Upper lobe of right lung (tissue), 1 donor: Measurements from ENCODE around the gene PDE6A. TPM values are rescaled to one million over a fixed set of nuclear protein-coding genes. Genes with fewer than 3 reads are reported as not detected.
A peak's percentile ranks its signal among the peaks of the same experiment; 100 is the strongest.
"Not testable (repeated sequence)": the region's sequence is repeated elsewhere in the genome, so short reads cannot be mapped to it uniquely, and the experiment has no call there.

ENCODE experiments used
- ATAC-seq: fragments of 200-7000 bp; cut with Tn5 transposase; one replicate; pipeline ENCODE4 v1.9.1; 2020; ENCODE audit warnings: mild to moderate bottlenecking, moderate library complexity
- DNase-seq: peaks from one replicate; pipeline ENCODE4 v3.0.0-alpha.2; 2020
- H3K27ac ChIP-seq: fragments of 200-600 bp; one replicate; pipeline ENCODE4 v1.8.0; 2022
- H3K27me3 ChIP-seq: fragments of 200-600 bp; one replicate; pipeline ENCODE4 v1.8.0; 2022; ENCODE audit warnings: mild to moderate bottlenecking
- H3K36me3 ChIP-seq: fragments of 200-600 bp; one replicate; pipeline ENCODE4 v1.8.0; 2022
- H3K4me1 ChIP-seq: fragments of 200-600 bp; one replicate; pipeline ENCODE4 v1.8.0; 2022
- H3K4me3 ChIP-seq: fragments of 200-600 bp; one replicate; pipeline ENCODE4 v1.8.0; 2022; ENCODE audit warnings: mild to moderate bottlenecking
- H3K9me3 ChIP-seq: fragments of 200-600 bp; one replicate; pipeline ENCODE4 v1.8.0; 2022
- CTCF ChIP-seq: fragments of 200-600 bp; IDR thresholded peaks from one replicate; pipeline ENCODE4 v1.8.0; 2022; ENCODE audit warnings: antibody characterized with exemption
- intact Hi-C: fragments of 100-400 bp; cut with DNase I; formaldehyde crosslinking; loops from one replicate; pipeline ENCODE4 v1.11.0; 2022
- total RNA-seq: library from RNA; stranded (reverse); fragmentation: NEBNext Ultra II Directional; extraction: Animal tissue kit (Norgen Biotek cat#: 25700); gene quantifications from one replicate; pipeline ENCODE4 v1.2.1, GENCODE V29; 2021
- donor health status: DM: no; HTN: yes; CAD: no; lungs with severe emphysema.

PDE6A gene
- total RNA-seq, 1 donor from 2014 or later, result 0.09 TPM

- ATAC-seq (no peak), DNase-seq (no peak)
- Histone ChIP-seq H3K27me3 (no peaks in the 10 kb centered on the region), H3K4me3 (no peak overlapping the region), H3K4me1 (peaks cover 5% of the 10 kb centered on the region), H3K27ac (no peak overlapping the region), H3K9me3 (no peaks in the 10 kb centered on the region), H3K36me3 (no peaks in the 10 kb centered on the region)
- intact Hi-C loops, result no loop called here
- no peak for TF ChIP-seq CTCF
These were observed 80.8 kb downstream of the PDE6A start for GRCh38 chr5:149863830-149864229.

GRCh38 chr5:149863176-149863575 lies 81.4 kb downstream of the PDE6A start:
- DNase-seq, result no peak

GRCh38 chr5:149860801-149861322 lies 83.7 kb downstream of the PDE6A start:
- TF ChIP-seq CTCF, result no peak
- intact Hi-C loops, result no loop called here
- Histone ChIP-seq H3K27me3 (no peaks in the 10 kb centered on the region), H3K4me3 (no peak overlapping the region), H3K36me3 (no peaks in the 10 kb centered on the region), H3K4me1 (peaks cover 13% of the 10 kb centered on the region), H3K9me3 (no peaks in the 10 kb centered on the region), H3K27ac (no peak overlapping the region)
- no peak for DNase-seq
- ATAC-seq, result no peak

More at GRCh38 chr5:149863176-149863575, 81.4 kb downstream of the PDE6A start:
- no peak overlapping the region for H3K27ac ChIP-seq
- no peaks in the 10 kb centered on the region for H3K36me3 ChIP-seq
- H3K9me3 ChIP-seq, result no peaks in the 10 kb centered on the region
- no peak overlapping the region for H3K4me3 ChIP-seq
- peaks cover 8% of the 10 kb centered on the region for H3K4me1 ChIP-seq
- H3K27me3 ChIP-seq, result no peaks in the 10 kb centered on the region
- no peak for ATAC-seq
- TF ChIP-seq CTCF, result no peak
- intact Hi-C loops, result no loop called here

GRCh38 chr5:149859746-149860145 lies 84.8 kb downstream of the PDE6A start:
- intact Hi-C loops, result no loop called here
- H3K4me1 ChIP-seq, result peaks cover 13% of the 10 kb centered on the region
- no peak for TF ChIP-seq CTCF
- no peak overlapping the region for H3K4me3 ChIP-seq
- no peaks in the 10 kb centered on the region for H3K36me3 ChIP-seq
- no peak overlapping the region for H3K27ac ChIP-seq
- H3K27me3 ChIP-seq, result no peaks in the 10 kb centered on the region
- no peaks in the 10 kb centered on the region for H3K9me3 ChIP-seq
- ATAC-seq (no peak), DNase-seq (no peak)

GRCh38 chr5:149858481-149858880 lies 86.1 kb downstream of the PDE6A start:
- H3K36me3 ChIP-seq, ATAC-seq, intact Hi-C loops, H3K9me3 ChIP-seq, DNase-seq, H3K27me3 ChIP-seq, H3K4me3 ChIP-seq: not testable (repeated sequence)
- Histone ChIP-seq H3K4me1 (peaks cover 13% of the 10 kb centered on the region), H3K27ac (peak overlapping the region; percentile 36)

- DNase-seq (peak; percentile 74), ATAC-seq (peak; percentile 86)
- Histone ChIP-seq H3K4me3 (no peak overlapping the region), H3K27me3 (no peaks in the 10 kb centered on the region), H3K9me3 (no peaks in the 10 kb centered on the region), H3K36me3 (no peaks in the 10 kb centered on the region), H3K4me1 (peaks cover 16% of the 10 kb centered on the region), H3K27ac (peak overlapping the region; percentile 61)
- intact Hi-C loops, result no loop called here
- no peak for TF ChIP-seq CTCF
These were observed 87.1 kb downstream of the PDE6A start for GRCh38 chr5:149857499-149857898.
